Epithelial cell of esophagus (primary cell): ENCODE measurements around the gene L3MBTL2.

Source experiments
- DNase-seq: peaks from one replicate; pipeline ENCODE4 v3.0.0; 2010; ENCODE audit warnings: low read depth
- H3K4me3 ChIP-seq: 2 replicates; pipeline ENCODE4 v1.5.1; 2011; ENCODE audit warnings: mild to moderate bottlenecking, low read length, control low read depth
- TF ChIP-seq, protein P1 (sequence below): IDR thresholded peaks from 2 replicates; pipeline ENCODE4 v1.5.1; 2011; ENCODE audit warnings: low read depth, mild to moderate bottlenecking, low read length, control low read depth, inconsistent platforms; ENCODE audit not compliant: insufficient read depth; ENCODE audit errors: missing control alignments

The L3MBTL2 gene

DNA sequence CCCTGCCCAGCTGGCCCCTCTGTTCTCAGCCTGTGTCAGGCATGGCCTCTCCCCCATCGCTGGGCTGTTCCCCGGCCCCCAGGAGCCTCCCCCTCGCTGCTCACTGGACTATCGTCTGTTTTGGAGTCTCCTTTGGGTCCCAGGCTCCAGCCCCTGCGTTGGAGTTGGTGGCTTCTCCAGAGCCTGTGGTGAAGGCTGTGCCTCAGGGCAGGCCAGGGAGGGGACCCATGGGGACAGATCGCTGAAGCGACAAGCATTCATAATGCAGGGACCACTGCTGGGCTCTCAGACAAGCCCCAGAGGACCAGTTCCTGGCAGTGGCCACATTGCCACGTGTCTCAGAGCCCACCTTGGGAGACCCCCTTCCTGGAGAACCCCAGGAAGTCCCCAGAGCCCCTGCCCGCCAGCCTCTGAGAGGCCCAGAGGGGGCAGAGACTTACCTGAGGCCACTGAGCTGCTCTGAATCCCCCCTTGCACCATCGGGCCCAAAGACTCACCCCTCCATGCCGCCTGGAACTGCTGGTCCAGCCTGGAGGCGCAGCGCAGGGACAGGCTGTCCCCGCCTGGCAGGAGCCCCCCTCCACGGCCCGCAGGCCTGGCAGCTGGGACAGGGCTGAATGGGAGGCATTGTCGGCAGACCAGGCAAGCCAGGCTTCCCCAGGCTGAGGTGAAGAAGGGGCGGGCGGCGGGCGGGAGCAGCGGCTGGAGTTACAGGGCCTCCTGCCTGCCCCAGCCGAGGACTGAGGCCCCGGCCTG is 35.4 kb downstream of the L3MBTL2 start, which contains the start of gene CHADL:
Gene CHADL (minus strand): TSS at position 555 of the 756 bp plus-strand sequence. CDS start 50 bp downstream, at position 505.
- TF ChIP-seq, protein P1, sequence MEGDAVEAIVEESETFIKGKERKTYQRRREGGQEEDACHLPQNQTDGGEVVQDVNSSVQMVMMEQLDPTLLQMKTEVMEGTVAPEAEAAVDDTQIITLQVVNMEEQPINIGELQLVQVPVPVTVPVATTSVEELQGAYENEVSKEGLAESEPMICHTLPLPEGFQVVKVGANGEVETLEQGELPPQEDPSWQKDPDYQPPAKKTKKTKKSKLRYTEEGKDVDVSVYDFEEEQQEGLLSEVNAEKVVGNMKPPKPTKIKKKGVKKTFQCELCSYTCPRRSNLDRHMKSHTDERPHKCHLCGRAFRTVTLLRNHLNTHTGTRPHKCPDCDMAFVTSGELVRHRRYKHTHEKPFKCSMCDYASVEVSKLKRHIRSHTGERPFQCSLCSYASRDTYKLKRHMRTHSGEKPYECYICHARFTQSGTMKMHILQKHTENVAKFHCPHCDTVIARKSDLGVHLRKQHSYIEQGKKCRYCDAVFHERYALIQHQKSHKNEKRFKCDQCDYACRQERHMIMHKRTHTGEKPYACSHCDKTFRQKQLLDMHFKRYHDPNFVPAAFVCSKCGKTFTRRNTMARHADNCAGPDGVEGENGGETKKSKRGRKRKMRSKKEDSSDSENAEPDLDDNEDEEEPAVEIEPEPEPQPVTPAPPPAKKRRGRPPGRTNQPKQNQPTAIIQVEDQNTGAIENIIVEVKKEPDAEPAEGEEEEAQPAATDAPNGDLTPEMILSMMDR, result no peak
- DNase-seq, result no peak

DNA sequence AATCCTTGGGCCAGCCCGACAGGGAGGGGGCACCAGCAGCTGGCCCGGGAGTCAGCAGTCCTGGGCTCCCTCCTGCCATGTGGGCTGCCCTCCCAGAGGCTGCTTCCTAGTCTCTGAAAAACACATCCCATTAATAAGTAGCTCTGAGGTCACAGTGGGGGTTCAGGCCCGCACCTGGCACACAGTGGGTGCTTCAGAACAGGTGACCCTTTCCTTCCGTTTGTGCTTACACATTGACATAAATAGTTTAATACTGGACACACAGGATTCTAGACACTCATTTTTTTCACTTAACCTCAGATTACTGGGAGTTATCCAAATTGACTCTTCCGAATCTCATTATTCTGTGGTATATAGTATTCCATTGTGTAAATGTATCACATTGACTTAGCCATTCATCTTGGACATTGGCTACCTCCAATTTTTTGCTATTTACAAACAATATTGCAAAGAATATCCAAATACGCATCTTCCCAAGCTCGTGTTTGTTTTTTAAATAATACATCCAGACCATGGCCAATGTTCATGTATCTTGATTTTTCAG is 36.1 kb downstream of the L3MBTL2 start:
- TF ChIP-seq, protein P1, result no peak
- H3K4me3 ChIP-seq, result no peak overlapping the region
- DNase-seq, result no peak

More for the DNA sequence above, 35.4 kb downstream of the L3MBTL2 start, which contains the start of gene CHADL:
- no peak within 1 kb of the TSS for H3K4me3 ChIP-seq

DNA sequence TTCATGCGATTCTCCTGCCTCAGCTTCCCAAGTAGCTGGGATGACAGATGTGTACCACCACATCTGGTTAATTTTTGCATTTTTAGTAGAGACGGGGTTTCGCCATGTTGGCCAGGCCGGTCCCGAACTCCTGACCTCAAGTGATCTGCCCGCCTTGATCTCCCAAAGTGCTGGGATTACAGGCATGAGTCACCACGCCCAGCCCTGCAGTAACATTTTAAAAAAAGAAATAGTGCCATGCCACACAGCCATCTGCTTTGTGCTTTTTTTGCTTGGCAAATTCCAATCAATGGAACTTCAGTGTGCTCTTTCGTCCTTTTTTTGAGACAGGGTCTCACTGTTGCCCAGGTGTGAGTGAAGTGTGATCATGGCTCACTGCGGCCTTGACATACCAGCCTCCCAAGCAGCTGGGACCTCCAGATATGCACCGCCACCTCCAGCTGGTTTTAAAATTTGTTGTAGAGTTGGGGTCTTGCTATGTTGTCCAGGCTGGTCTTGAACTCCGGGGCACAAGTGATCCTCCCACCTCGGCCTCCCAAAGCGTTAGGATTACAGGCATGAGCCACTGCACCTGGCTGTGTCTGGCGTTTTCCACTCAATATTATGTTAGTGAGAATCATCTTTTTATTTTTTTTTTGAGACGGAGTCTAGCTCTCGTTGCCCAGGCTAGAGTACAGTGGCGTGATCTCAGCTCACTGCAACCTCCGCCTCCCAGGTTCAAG is 37.4 kb downstream of the L3MBTL2 start:
- H3K4me3 ChIP-seq, result no peak overlapping the region
- TF ChIP-seq, protein P1, result no peak
- DNase-seq, result no peak

DNA sequence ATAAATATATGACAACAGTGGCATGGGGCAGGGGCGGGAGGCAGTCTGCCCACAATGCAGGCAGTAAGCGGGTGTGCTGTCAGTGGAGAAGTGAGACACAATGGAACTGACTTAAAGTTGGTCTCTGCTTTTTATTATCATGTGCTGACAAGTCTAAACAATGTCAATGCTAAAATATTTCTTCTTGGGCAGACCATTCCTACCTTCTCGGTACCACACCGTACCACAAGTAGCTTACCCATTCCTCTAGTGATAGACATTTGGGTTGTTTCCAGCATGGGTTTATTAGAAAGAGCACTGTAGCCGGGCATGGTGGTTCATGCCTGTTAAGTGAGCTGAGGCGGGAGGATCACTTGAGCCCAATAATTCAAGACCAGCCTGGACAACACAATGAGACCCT is 38.2 kb downstream of the L3MBTL2 start:
- peak; percentile 74 for DNase-seq
- no peak overlapping the region for H3K4me3 ChIP-seq
- TF ChIP-seq, protein P1, result no peak

DNA sequence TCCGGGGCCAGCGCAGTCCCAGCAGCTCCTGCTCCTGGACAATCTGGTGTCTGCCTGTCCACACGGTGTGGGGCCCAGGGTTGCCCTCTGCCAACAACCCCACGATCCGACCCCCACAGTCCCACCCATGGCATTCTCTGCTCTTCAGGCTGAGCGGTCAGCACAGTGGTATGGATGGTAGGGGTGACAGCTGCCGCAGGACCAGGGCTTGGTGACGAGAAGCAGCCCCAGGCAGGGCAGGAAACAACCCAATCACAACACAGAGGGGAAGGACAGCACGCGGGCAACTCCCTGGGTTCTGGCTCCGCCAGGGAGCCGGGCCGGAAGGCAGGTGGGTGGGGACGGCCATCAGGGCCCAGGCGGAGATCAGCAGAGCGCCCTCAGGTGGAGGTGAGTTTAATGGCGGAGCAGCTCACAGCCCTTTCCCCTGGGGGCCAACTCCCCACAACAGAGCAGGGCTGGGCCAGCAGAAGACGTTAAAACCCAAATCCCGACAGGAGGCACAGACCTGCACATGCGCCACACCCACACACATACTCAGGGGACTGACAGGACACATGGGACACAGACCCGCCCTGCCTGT is 40.9 kb downstream of the L3MBTL2 start:
- TF ChIP-seq, protein P1, result no peak
- H3K4me3 ChIP-seq, result no peak overlapping the region
- DNase-seq, result no peak

DNA sequence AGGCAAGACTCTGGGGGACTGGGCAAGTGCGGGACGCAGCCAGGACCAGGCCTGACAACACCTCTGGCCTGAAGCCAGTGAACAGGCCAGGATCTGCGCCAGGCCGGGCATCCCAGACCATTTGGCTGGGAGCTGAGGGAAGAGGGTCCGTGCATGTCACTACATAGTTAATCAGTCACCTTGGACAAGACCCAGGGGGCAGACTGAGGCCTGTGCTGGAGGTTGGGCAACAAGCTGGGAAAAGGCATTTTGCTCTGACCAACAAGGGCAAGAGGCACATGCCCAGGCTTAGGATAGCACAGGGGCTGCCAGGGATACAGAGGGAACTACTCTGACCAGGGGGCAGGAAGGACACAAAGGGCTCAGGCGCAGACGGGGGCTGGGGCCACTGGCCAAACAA is 42.6 kb downstream of the L3MBTL2 start:
- TF ChIP-seq, protein P1, result no peak
- H3K4me3 ChIP-seq, result no peak overlapping the region
- no peak for DNase-seq
